Limb (tissue), 2 donors: ENCODE results near the gene FAM177A1.

ENCODE experiments used
- DNase-seq, 2 donors: peaks; one replicate each; pipeline ENCODE4 v3.0.0-alpha.2; 2016; ENCODE audit errors: extremely low spot score in 2 of 2

The FAM177A1 gene

DNA sequence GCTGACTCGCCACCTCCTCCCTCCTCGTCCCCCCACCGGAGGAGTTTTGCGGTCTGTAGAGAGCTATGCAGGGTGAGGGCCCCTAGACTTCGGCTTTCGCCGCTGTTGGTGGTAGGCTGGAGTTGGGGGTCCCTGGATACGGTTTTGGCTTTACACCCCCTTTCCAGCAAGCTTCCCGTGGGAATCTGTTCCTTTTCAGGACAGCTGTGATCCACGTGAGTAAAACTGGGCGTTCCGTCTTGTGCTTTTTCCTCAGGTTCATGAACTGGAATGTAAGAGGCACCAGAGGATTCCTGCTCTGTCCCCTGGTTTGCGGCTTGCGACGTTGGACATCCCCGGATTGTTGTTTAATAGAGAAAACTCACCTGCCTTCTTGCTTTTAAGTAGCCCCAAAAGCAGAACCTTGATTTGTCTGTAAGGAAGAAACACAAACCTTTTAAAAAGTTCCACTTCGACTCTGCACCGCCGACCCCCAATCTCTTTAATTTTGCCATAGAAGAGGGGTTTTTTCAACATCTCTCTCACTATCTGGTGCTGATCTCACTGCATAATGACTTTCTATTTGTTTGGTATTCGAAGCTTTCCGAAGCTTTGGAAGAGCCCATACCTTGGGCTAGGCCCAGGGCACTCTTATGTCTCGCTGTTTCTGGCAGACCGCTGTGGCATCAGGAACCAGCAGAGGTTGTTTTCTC is 76.8 kb downstream of the FAM177A1 start:
- DNase-seq: peak in 1 of 2 donors; percentile 34

GRCh38 chr14:35123388-35123703 is 77.3 kb downstream of the FAM177A1 start:
- DNase-seq: no peak

GRCh38 chr14:35124127-35124526 is 78.1 kb downstream of the FAM177A1 start:
- DNase-seq: no peak
